GM18858 (cell line): Measurements from ENCODE around the gene MNAT1.
"Not testable (repeated sequence)": the region's sequence is repeated elsewhere in the genome, so short reads cannot be mapped to it uniquely, and the experiment has no call there.

Experiments used
- ATAC-seq: cut with Tn5 transposase; IDR thresholded peaks from one replicate; pipeline ENCODE4 v1.9.1; 2021; ENCODE audit not compliant: unreplicated experiment

MNAT1 gene

DNA sequence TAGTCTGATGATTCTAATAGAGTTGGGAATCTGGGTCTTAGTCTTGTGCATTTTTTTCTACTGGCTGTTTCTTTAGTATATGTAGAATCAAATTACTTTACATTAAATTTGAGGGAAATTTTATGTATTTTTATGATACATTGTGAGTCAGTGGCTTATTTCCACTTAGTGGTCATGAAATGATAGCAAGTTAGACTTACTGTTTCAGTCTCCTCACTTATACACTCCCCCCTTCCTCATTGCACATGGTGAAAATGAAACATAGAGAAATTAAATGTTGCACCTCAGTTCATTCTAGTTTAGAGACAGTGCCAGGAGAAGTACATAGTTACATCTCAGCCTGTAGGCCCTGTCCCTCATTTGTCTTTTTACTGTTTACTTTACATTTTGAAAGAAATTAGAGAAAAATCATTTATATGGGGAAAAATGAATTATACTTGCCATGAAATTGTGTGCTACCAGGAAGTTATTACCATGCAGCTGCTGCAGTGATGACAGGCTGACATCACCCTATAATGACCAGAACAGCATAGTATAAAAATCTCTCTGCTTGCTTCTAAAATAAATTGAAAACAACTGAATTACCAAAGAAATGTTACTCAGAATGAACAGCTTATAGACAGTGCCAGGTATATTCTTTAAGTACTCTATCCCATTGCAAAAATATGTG is 133.1 kb downstream of the MNAT1 start:
- no peak for ATAC-seq

GRCh38 chr14:60878121-60878520 is 143.6 kb downstream of the MNAT1 start:
- ATAC-seq, result no peak

DNA sequence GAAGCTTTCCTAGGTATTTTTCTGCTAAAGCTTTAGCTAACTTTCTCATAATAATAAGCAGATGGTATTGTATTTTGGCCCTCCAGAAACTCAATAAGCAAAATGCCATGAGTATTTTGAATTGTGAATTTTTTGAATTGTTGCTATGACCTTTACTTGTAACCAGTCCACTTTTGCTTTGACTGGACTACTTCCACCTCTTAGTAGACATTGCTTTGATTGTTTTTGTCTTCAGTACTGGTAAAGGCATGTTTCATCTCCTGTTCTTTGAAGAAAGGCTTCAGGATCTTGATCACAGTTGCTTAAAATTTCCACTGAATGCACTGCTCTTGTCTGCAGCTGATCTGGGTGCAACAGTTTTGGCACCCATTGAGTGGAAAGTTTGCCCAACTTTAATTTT is 144.0 kb downstream of the MNAT1 start:
- ATAC-seq, result no peak

GRCh38 chr14:60882219-60882618 is 147.7 kb downstream of the MNAT1 start:
- ATAC-seq, result no peak

DNA sequence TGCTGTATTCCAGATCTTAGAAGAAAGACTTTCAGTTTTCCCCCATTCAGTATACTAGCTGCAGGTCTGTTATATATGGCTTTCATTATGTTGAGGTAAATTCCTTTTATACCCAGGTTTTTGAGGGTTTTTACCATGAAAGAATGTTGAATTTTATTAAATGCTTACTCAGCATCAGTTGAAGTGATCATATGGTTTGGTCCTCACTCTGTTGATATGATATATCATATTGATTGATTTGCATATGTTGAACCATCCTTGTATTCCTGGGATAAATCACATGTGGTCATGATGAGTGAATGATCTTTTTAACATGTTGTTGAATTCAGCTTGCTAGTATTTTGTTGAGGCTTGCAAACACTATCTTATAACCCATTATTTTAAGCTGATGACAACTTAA is 149.6 kb downstream of the MNAT1 start:
- ATAC-seq, result no peak

DNA sequence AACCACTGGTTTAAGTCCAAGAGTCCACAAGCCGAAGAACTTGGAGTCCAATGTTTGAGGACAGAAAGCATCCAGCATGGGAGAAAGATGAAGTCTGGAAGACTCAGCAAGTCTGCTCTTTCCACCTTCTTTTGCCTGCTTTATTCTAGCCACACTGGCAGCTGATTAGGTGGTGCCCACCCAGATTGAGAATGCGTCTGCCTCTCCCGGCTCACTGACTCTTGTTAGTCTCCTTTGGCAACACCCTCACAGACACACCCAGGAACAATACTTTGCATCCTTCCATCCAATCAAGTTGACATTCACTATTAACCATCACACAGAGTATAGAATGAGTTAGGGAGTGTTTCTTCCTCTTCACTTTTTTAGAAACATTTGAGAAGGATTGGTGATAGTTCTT is 156.1 kb downstream of the MNAT1 start:
- not testable (repeated sequence) for ATAC-seq

DNA sequence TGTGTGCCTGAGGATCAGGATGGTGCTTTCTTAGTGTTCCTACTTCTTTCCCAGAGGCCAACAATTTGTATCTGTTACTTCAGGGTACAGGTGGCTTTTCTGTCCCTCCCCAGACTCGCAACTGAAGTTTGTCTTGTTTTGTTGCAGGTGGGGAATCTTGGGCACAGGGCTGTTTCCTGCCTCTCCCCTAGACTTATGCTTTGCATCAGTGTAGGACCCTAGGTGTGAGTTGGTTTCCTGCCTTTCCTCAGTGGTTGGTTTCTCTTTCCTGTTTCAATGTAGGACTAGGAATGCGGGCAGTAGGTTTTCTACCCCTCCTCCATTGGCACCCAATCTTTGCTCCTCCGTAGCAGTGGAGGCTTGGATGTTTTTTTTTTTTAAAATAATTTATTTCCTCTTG is 159.3 kb downstream of the MNAT1 start:
- ATAC-seq, result no peak

DNA sequence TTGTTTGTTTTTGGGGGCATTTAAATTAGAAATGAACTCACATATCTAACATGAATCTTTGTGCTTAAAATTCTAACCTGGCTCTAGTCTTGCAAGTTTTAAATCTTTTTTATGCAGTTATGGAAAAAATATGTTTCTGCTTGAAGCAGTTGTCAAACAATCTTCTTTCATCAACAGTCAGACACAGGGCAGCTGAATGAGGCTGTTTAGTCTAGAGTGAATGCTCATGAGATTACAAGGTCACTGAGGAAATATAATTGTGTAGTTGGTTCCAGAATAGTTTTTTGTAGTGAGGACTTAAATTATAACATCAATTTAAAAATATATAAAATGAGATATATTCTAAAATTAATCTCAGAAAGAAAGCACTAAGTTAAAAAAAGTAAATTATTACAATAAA is 169.8 kb downstream of the MNAT1 start:
- ATAC-seq, result no peak

GRCh38 chr14:60905923-60906322 is 171.4 kb downstream of the MNAT1 start:
- ATAC-seq, result no peak

DNA sequence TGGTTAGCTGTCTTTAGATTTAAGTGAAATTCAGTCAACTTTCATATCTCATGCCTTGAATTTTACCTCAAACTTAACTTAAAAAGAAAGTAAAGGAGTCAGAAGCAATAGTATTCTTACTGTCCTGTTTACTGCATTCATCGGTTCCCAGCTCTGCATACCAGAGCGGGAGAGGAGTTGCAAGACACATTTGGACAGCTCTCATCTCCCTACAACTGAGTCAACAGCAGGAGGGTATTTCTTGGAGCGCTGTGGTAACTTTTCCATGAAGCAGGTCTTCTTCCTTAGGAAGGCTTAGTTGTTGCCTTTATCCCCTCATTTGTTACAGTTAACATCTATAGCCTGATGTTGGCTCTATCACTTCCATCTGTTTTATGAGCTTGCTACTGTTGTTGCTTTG is 181.2 kb downstream of the MNAT1 start:
- no peak for ATAC-seq

DNA sequence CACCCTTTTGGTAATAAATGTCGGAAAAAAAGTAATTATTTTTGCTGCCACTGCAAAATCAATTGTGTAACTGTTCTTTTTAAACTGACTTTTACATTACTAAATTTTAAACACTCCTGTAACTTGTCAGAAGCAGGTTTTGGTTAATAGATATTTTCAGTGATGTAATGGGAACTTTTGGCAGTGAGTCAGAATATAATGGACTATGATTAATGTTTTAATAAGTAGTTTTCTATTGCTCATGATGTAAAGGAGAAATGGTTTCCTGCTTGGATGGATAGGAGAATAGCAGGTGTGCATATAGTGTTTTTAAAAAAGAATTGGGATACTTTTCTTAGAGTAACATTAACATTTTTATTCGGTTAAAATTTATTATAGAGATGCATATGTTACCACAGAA is 187.5 kb downstream of the MNAT1 start:
- no peak for ATAC-seq

GRCh38 chr14:60925286-60925685 is 190.7 kb downstream of the MNAT1 start:
- no peak for ATAC-seq

GRCh38 chr14:60926002-60926401 is 191.4 kb downstream of the MNAT1 start:
- peak; percentile 98 for ATAC-seq

- ATAC-seq, result no peak
These were observed 196.7 kb downstream of the MNAT1 start for GRCh38 chr14:60931218-60931617.

DNA sequence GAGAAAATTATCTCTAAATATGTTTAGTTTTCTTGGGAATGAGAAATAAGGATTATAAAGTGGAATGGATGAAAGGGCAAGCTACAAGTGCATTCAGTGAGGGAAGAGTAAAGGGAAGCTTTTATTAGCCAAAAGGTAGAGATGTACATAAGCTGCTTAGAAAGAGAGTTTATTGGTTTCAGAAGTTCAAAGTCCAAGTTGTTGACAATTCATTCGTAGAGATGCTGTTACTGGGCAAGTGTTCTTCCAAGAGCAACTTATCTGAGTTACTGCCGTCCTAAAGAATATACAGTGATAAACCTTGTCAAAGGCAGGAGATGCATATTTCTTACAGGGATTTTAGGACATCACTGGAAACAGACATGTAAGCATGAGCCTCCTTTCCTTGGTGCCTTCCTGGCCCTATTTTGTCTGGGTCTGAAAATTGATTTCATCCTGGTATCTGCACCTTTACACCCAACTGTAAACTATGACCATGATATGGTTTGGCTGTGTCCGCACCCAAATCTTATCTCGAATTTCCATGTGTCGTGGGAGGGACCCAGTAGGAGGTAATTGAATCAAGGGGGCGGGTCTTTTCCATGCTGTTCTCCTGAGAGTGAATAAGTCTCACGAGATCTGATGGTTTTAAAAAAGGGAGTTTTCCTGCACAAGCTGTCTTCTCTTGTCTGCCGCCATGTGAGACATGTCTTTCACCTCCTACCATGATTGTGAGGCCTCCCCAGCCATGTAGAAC is 199.5 kb downstream of the MNAT1 start:
- no peak for ATAC-seq

DNA sequence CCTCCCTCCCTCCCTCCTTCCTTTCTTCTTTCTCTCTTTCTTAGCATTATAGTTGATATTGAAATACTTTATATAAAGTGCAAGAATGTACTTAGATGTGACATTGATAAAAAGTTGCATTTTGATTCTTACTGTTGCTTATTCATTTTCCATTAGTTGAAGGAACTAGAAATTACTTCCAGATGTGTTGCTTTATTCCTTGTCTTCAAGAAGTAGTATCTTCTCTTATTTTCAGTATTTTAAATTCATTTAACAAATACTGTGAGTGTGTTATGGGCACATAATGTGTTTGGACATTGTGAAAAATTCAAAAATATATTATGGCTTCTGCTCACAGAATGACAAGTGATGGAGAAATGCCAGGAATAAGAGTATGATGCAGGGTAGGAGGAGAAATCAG is 200.8 kb downstream of the MNAT1 start:
- ATAC-seq, result no peak

DNA sequence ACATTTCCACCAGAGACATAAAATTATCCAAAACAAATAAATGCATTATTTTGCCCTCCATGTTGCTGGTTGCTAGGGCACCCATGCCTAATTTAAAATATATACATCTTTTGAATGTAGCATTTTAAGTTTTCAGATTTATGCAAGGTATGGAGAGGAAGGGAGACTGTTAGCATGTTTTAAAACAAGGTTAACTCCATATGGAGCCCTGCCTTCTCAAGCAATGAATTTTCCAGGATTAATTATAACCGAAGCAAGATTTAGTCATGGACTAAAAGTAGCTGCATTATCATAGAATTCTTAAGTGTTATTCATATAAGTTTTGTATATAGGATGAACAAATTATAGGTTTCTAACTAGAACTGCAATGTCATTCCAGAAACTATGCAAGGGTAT is 209.1 kb downstream of the MNAT1 start:
- ATAC-seq, result no peak

DNA sequence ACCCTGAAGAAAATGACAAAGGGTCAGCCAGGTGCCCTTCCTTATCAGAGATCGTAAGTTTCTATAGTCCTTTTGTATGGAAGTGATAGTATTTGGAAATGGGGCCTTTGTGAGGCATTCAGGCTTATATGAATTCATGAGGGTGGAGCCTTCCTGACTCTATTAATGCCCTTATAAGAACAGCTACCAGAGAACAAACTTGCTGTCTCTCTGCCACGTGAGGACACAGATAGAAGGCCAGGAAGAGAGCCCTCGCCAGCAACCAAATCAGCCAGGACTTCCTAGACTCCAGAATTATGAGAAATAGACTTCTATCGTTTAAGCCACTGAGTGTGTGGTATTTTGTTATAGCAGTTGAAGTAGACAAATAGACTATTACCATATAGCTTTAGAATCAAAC is 209.6 kb downstream of the MNAT1 start:
- no peak for ATAC-seq

- ATAC-seq, result no peak
These were observed 211.4 kb downstream of the MNAT1 start for GRCh38 chr14:60945984-60946383.

- ATAC-seq, result no peak
These were observed 212.2 kb downstream of the MNAT1 start for GRCh38 chr14:60946773-60947172.

DNA sequence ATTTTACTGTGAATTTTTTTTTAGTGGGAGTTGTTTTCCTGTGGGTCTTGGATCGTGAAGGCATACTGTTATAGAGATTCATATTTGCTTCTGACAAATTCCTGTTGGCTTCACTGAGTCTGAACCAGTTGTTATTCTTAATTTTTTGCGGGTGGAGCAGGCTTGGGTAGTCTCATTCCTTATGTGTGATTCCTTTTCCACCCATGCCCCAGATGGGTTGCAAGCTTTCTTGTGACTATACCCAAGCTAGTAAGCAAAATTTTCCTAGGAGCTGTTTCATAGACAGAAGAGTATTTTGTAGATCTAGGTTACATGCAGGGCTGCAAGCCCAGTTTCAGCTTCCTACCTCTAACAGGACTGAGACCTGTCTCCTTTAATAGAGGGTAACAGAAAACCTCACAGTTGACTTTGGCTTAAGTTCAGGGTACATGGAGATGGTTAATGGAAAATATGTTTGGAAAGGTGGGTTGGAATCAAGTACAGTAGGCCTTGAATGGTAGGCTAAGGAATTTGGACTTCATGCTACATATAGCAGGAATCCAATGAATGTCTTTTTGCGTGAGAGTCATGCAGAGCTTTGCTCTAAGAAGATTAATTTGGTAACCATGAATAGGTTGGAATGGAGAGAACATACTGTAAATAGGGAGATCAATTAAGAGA is 217.3 kb downstream of the MNAT1 start:
- ATAC-seq, result no peak

GRCh38 chr14:60956202-60956601 is 221.6 kb downstream of the MNAT1 start:
- no peak for ATAC-seq
